ENCODE measurements around the gene MGLL.

GRCh38 chr3:127784865-127785710 is 37.2 kb downstream of the MGLL start:
- TF ChIP-seq CTCF (conservative IDR thresholded peaks at IDR 0.05; ENCODE audit: low read length): no peak
- TF ChIP-seq EZH2phosphoT487 (IDR thresholded peaks at IDR 0.05; ENCODE audit: borderline replicate concordance, low read depth, low read length): no peak

All from OCI-LY7 (cell line).